Panc1 (cell line): ENCODE data around the gene TASOR. TPM values are rescaled to one million over a fixed set of nuclear protein-coding genes. Genes with fewer than 3 reads are reported as not detected.
"Not testable (repeated sequence)": the region's sequence is repeated elsewhere in the genome, so short reads cannot be mapped to it uniquely, and the experiment has no call there.

Source experiments
- ATAC-seq: fragments of 200-7000 bp; cut with Tn5 transposase; 2 replicates; pipeline ENCODE4 v1.9.1; 2020; ENCODE audit warnings: mild to moderate bottlenecking, moderate library complexity
- BruUV-seq: library from RNA; stranded (reverse); fragments of 400-500 nt; replicated peaks from 2 replicates; lab custom pipeline; 2021; lab: Mats Ljungman, UMichigan
- CTCF ChIA-PET: fragments of 300-600 bp; sonication (Branson Sonifier 250); formaldehyde crosslinking; loops from one replicate; lab custom pipeline; 2022; ENCODE audit warnings: antibody characterized with exemption; lab: Charles Lee
- POLR2A ChIA-PET: fragments of 300-600 bp; sonication (Branson Sonifier 250); formaldehyde crosslinking; loops from one replicate; lab custom pipeline; 2022; ENCODE audit warnings: antibody characterized with exemption; lab: Charles Lee
- DNase-seq: peaks from one replicate; pipeline ENCODE4 v3.0.0-alpha.2; 2010; ENCODE audit warnings: low read depth, low spot score
- H3K27ac ChIP-seq: 2 replicates; pipeline ENCODE4 v1.5.1; 2011; ENCODE audit warnings: mild to moderate bottlenecking, low read length, inconsistent platforms
- H3K27me3 ChIP-seq: fragments of 200-500 bp; sonication (Bioruptor generic); 2 replicates; pipeline ENCODE4 v1.6.0; 2014; ENCODE audit warnings: low read length, inconsistent platforms; ENCODE audit not compliant: control insufficient read depth, insufficient read depth
- H3K36me3 ChIP-seq: fragments of 200-500 bp; sonication (Bioruptor generic); 2 replicates; pipeline ENCODE4 v1.5.1; 2014; ENCODE audit warnings: inconsistent platforms, mild to moderate bottlenecking, low read length, moderate library complexity; ENCODE audit not compliant: control insufficient read depth, insufficient read depth
- H3K4me1 ChIP-seq: 2 replicates; pipeline ENCODE4 v1.5.1; 2011; ENCODE audit warnings: inconsistent platforms, mild to moderate bottlenecking, low read length, moderate library complexity; ENCODE audit not compliant: control insufficient read depth, insufficient read depth
- H3K4me3 ChIP-seq, 2 experiments: 2 replicates each; pipeline ENCODE4 v1.5.1; 2011 to 2012; ENCODE audit warnings: low read depth in 2 of 2, low read length in 2 of 2, mild to moderate bottlenecking in 2 of 2, inconsistent platforms in 1 of 2, moderate library complexity in 1 of 2
- H3K9me3 ChIP-seq: fragments of 200-500 bp; sonication (Bioruptor generic); 2 replicates; pipeline ENCODE4 v1.5.1; 2014; ENCODE audit warnings: low read depth, mild to moderate bottlenecking, inconsistent platforms, low read length, moderate library complexity; ENCODE audit not compliant: control insufficient read depth, insufficient read depth
- CTCF ChIP-seq: fragments of 450-650 bp; IDR thresholded peaks from 2 replicates; pipeline ENCODE4 v1.5.1; 2017; ENCODE audit warnings: mild to moderate bottlenecking
- POLR2AphosphoS5 ChIP-seq: IDR thresholded peaks from 2 replicates; pipeline ENCODE4 v1.6.1; 2012; ENCODE audit warnings: mild to moderate bottlenecking, low read depth, low read length, moderate library complexity
- REST ChIP-seq, 2 experiments: IDR thresholded peaks; 2 replicates each; pipeline ENCODE4 v1.6.1; 2011 to 2012; ENCODE audit warnings: low read depth in 2 of 2, control low read depth in 1 of 2, low read length in 1 of 2, mild to moderate bottlenecking in 1 of 2, moderate library complexity in 1 of 2; ENCODE audit not compliant: insufficient read depth in 1 of 2
- SIN3A ChIP-seq: IDR thresholded peaks from 2 replicates; pipeline ENCODE4 v1.6.1; 2012; ENCODE audit warnings: low read depth, mild to moderate bottlenecking, low read length, moderate library complexity, borderline replicate concordance; ENCODE audit not compliant: insufficient read depth
- TCF7L2 ChIP-seq: IDR thresholded peaks from 2 replicates; pipeline ENCODE4 v1.6.1; 2011; ENCODE audit warnings: mild to moderate bottlenecking, low read depth, low read length, inconsistent platforms
- in situ Hi-C: cut with HindIII; loops from 2 replicates; pipeline ENCODE4 v1.10.0; 2016; ENCODE audit warnings: low sequenced_read_pairs, low pct_unique_long_range_greater_than_20kb
- intact Hi-C: fragments of 100-400 bp; cut with micrococcal nuclease; formaldehyde crosslinking; loops from one replicate; pipeline ENCODE4 v1.10.0; 2022; ENCODE audit not compliant: unreplicated experiment
- total RNA-seq: library from RNA; stranded (reverse); gene quantifications from one replicate; pipeline ENCODE4 v1.2.1, GENCODE V29; 2021; ENCODE audit not compliant: unreplicated experiment

The TASOR gene
- total RNA-seq, 1 experiment from 2014 or later, result 55.6 TPM

- Histone ChIP-seq H3K4me3 (no peak overlapping the region), H3K27me3 (no peaks in the 10 kb centered on the region), H3K27ac (no peak overlapping the region), H3K36me3 (no peaks in the 10 kb centered on the region), H3K9me3 (no peaks in the 10 kb centered on the region), H3K4me1 (no peaks in the 10 kb centered on the region)
- BruUV-seq, result no TSS peak
- in situ Hi-C loops, result no loop called here
- TF ChIP-seq SIN3A (no peak), REST (IDR thresholded peaks at IDR 0.05; ENCODE audit: insufficient read depth in 1 of 2, low read depth in 2 of 2, low read length in 1 of 2) (no peak), CTCF (no peak), TCF7L2 (no peak), POLR2AphosphoS5 (no peak)
- CTCF ChIA-PET, result no interaction called here
- DNase-seq, result no peak
- no peak for ATAC-seq
- POLR2A ChIA-PET, result no interaction called here
- intact Hi-C loops, result no loop called here
These were observed 41.6 kb upstream of the TASOR start for GRCh38 chr3:56724676-56725075.

GRCh38 chr3:56720849-56721248 is 37.8 kb upstream of the TASOR start:
- Histone ChIP-seq H3K27ac (no peak overlapping the region), H3K36me3 (no peaks in the 10 kb centered on the region), H3K4me1 (no peaks in the 10 kb centered on the region), H3K27me3 (no peaks in the 10 kb centered on the region), H3K4me3 (no peak overlapping the region), H3K9me3 (no peaks in the 10 kb centered on the region)
- POLR2A ChIA-PET, result no interaction called here
- ATAC-seq (no peak), DNase-seq (no peak)
- CTCF ChIA-PET, result no interaction called here
- BruUV-seq, result no TSS peak
- no peak for TF ChIP-seq REST (IDR thresholded peaks at IDR 0.05; ENCODE audit: insufficient read depth in 1 of 2, low read depth in 2 of 2, low read length in 1 of 2)
- in situ Hi-C loops, result no loop called here
- intact Hi-C loops, result no loop called here

GRCh38 chr3:56718809-56719208 is 35.7 kb upstream of the TASOR start:
- H3K36me3 ChIP-seq, H3K4me1 ChIP-seq, H3K27ac ChIP-seq, POLR2A ChIA-PET, intact Hi-C loops, BruUV-seq, H3K9me3 ChIP-seq, ATAC-seq, H3K27me3 ChIP-seq, DNase-seq, in situ Hi-C loops, H3K4me3 ChIP-seq: not testable (repeated sequence)
- CTCF ChIA-PET, result interaction anchor here (0.6 kb wide), 1 partner anchor 80 kb away, joined by 3 read pairs; no protein-coding TSS in a partner anchor
